Stimulated activated naive CD4-positive, alpha-beta T cell treated with Interleukin-2 at 50 U/mL for 16 hours (primary cell): ENCODE data around the gene VIPR1.
A peak's percentile ranks its signal among the peaks of the same experiment; 100 is the strongest.

ENCODE experiments used
- DNase-seq: peaks from one replicate; lab custom pipeline; 2025; lab: John Stamatoyannopoulos, UW

VIPR1 gene

GRCh38 chr3:42502429-42503250 lies at the start of gene VIPR1:
Gene VIPR1, plus strand, starts transcription at chr3:42502643. Its CDS starts 93 bp downstream, at chr3:42502736.
- DNase-seq, result peak; percentile 90

- no peak for DNase-seq
These were observed 46.2 kb upstream of the VIPR1 start for GRCh38 chr3:42456211-42456610.

- no peak for DNase-seq
These were observed 43.3 kb upstream of the VIPR1 start for GRCh38 chr3:42459151-42459550.

GRCh38 chr3:42461762-42462161 lies 40.7 kb upstream of the VIPR1 start:
- no peak for DNase-seq

GRCh38 chr3:42463093-42463492 lies 39.4 kb upstream of the VIPR1 start:
- no peak for DNase-seq

GRCh38 chr3:42468111-42468510 lies 34.3 kb upstream of the VIPR1 start:
- DNase-seq, result no peak

GRCh38 chr3:42472555-42472954 lies 29.9 kb upstream of the VIPR1 start:
- DNase-seq, result no peak

GRCh38 chr3:42473083-42473932 lies 29.1 kb upstream of the VIPR1 start:
- DNase-seq, result no peak

DNA sequence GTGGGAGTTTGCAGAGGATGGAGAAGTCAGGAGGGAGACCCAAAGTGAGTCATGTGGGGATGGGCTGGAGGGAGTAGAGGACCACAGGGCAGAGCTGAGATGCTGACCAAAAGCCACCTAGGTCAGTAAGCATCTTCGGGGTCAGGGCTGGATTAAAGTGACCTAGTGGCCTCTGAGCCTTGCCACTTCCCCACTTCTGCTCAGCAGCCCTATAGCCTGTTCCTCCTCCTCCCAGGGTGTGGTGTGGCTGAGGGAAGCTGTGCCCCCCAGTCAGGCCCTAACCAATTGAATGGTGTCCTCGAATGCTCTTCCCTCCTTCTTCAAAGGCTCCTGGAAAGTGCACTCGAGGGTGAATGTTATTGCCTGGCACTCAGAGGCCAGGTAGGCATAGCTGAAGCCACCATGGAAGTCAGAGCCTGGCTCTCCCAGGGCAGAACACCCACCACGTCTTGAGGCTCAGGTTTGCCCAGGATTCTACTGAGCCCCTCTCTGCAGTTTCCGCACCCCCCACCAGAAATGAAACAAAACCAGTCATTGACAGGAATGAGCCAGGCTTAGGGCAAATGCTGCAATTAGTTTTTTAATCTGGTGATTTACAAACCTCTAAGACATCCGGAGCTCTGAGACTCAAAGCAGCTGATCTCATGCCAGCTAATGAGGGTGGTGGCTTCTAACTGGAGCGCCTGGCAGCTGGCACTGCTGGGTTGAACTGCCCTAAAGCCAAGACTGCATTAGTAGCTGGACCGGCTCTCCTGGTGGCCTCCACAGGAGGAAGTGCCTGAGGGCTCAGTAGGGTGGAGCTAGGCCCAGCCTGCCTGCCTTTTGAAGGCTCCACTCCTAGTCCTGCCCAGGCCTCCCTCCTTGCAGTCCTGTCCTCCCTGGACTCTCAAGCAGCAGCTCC lies 26.0 kb upstream of the VIPR1 start:
- no peak for DNase-seq

GRCh38 chr3:42477696-42478095 lies 24.7 kb upstream of the VIPR1 start:
- DNase-seq, result no peak

GRCh38 chr3:42478830-42479229 lies 23.6 kb upstream of the VIPR1 start:
- DNase-seq, result no peak

GRCh38 chr3:42486814-42487565 lies 15.5 kb upstream of the VIPR1 start:
- DNase-seq, result no peak

- DNase-seq, result no peak
These were observed 13.8 kb upstream of the VIPR1 start for GRCh38 chr3:42488687-42489086.

DNA sequence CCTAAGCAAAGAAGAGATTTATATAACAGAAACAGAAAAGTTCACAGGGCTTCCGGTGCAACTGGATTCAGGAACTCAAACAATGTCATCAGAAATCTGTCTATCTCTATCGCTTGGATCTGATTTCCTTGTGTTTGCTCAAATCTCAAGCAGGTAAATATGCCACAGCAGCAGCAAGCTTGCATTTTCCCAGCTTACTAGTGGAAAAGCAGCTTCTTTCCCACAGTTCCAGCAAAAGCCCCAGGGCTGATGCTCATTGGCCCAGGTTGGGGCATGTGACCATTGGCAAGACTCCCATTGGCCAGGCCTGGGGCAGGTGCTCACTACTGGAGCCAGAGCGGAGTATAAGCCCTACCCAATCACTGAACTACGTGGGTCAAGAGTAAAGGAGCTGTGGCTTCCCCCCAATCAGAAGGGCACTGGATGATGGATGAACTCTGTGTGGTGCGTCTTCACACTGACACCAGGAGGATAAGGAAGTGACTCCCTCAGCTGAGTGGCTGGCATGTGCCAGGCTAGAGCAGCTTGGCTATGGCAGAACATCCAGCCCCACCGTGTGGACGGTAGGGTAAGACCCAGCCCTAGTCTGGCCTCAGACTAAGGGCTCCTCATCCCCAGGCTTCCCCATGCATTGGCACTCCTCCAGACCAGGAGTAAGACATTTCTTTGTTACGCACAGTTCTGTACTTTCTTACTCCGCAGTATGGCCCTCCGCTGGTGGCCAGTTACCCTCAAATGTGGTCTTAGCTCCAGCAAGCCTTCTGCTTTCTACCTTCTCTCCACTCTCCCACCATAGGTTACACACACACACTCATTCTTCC lies 13.1 kb upstream of the VIPR1 start:
- no peak for DNase-seq

DNA sequence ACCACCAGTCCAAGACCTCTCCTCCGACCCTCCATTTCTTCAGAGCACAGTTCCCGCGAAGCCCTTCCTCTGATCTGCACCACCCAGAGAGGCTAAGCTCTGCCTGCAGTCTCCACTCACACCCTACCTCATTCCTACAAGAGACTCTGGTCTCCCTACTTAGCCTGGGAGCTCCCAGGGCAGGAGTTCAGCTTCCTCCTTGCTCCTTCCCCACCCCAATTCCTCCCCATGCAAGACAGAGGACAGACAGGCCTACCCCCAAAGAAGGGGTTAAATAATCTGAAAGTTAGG lies 12.6 kb upstream of the VIPR1 start:
- no peak for DNase-seq

DNA sequence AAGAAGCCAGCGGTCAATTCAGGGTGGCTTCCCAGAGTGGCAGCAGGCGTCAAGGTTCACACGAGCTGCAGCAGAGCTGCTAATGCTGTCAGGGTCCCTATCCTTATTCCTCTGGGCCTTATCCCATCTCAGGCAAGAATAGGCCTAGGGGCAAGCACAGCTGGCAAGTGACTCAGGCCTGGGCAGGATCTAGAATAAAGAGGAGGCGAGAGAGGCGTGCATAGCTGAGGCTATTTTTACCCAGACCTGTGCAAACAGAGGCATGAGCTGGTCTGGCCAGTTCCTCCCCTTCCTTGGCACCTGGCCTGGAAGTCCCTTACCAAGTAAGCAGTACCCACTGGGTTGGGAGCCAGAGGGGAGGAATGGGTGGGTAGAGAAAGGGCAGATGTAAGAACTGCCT lies 12.2 kb upstream of the VIPR1 start:
- DNase-seq, result no peak

GRCh38 chr3:42491881-42492507 lies 10.4 kb upstream of the VIPR1 start:
- DNase-seq, result no peak

DNA sequence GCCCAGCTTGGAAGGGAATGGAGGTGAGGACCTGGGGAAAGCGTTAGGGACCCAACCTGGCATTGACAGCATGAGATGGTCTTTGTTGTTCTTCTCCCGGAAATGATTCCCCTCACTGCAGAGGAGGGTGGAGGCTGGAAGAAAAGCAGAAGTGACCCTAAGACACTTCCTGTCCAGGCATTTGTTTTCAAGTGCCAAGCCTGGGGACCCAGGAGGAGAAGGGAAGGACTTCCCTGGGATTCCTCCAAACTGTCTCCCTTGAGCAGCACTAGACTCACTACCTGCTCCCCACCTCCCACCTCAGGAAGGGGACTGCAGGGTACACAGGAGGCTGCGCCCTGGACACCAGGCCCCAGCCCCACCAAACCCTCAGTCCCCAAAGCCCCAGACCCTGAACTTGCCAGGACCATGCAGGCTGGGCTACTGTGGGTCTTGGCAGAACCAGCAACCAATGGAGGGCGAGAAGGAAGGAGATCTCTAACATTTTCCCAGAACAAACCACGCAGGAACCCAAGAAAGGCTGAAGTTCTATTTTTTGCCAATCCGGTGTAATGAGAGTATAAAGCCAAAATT lies 9.8 kb upstream of the VIPR1 start:
- DNase-seq, result no peak

GRCh38 chr3:42493126-42493797 lies 9.2 kb upstream of the VIPR1 start:
- DNase-seq, result no peak
